Osteoblast (primary cell): ENCODE measurements around the gene BMP2K. TPM values are rescaled to one million over a fixed set of nuclear protein-coding genes. Genes with fewer than 3 reads are reported as not detected.

Experiments
- DNase-seq: peaks from one replicate; pipeline ENCODE4 v3.0.0; 2011; ENCODE audit warnings: low spot score, mixed read lengths; ENCODE audit not compliant: insufficient read length; ENCODE audit errors: missing footprints
- H2AFZ ChIP-seq: 2 replicates; pipeline ENCODE4 v1.6.0; 2011; ENCODE audit warnings: mild to moderate bottlenecking, low read length
- H3K27ac ChIP-seq: 2 replicates; pipeline ENCODE4 v1.5.1; 2011; ENCODE audit warnings: mild to moderate bottlenecking, low read depth, low read length, moderate library complexity
- H3K27me3 ChIP-seq: 2 replicates; pipeline ENCODE4 v1.6.0; 2012; ENCODE audit warnings: mild to moderate bottlenecking, control low read depth, inconsistent platforms, low read length, moderate library complexity; ENCODE audit not compliant: insufficient read depth
- H3K36me3 ChIP-seq: 2 replicates; pipeline ENCODE4 v1.5.1; 2011; ENCODE audit warnings: mild to moderate bottlenecking, low read length, control low read depth, moderate library complexity; ENCODE audit not compliant: insufficient read depth
- H3K4me1 ChIP-seq: 2 replicates; pipeline ENCODE4 v1.5.1; 2011; ENCODE audit warnings: mild to moderate bottlenecking, low read length, control low read depth, moderate library complexity; ENCODE audit not compliant: insufficient read depth
- H3K4me2 ChIP-seq: 2 replicates; pipeline ENCODE4 v1.6.0; 2011; ENCODE audit warnings: mild to moderate bottlenecking, low read length; ENCODE audit not compliant: insufficient read depth
- H3K4me3 ChIP-seq: fragments of 200-600 bp; sonication (generic); 3 replicates; pipeline ENCODE4 v1.5.1; 2012; ENCODE audit warnings: mild to moderate bottlenecking, low read length, inconsistent platforms; ENCODE audit not compliant: insufficient read depth
- H3K79me2 ChIP-seq: 2 replicates; pipeline ENCODE4 v1.6.0; 2012; ENCODE audit warnings: mild to moderate bottlenecking, low read length, control low read depth, inconsistent platforms; ENCODE audit not compliant: insufficient read depth
- H3K9me3 ChIP-seq: 2 replicates; pipeline ENCODE4 v1.5.1; 2011; ENCODE audit warnings: low read depth, low read length, control low read depth
- H4K20me1 ChIP-seq: 2 replicates; pipeline ENCODE4 v1.6.0; 2012; ENCODE audit warnings: mild to moderate bottlenecking, low read length, control low read depth; ENCODE audit not compliant: insufficient read depth
- total RNA-seq: library from RNA; depleted of rRNA; stranded (reverse); fragments of >200 nt; gene quantifications from 2 replicates; pipeline ENCODE4 v1.2.3, GENCODE V29; 2012
- TF ChIP-seq, protein P1 (sequence below): IDR thresholded peaks from 2 replicates; pipeline ENCODE4 v1.5.1; 2011; ENCODE audit warnings: mild to moderate bottlenecking, low read depth, low read length, moderate library complexity; ENCODE audit errors: extremely low read depth

Gene BMP2K
- total RNA-seq, 1 donor: 61.2 TPM

DNA sequence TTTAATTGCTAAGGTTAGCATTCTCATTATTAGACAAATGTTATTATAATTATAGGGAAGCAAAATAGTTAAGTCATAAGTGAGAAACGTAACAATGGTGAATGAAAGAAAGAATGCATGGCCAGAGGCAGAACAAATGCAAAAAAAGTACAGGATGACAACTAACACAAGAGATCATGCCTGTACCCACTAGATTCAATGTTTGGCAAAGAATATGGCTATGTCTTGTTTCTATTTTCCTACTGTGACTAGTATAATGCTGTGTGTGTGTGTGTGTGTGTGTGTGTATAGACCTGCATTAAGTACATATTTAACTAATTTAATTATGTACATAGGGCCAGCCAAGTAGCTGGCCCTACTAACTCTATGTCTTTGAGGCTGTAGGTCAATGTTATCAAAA is 12.9 kb upstream of the BMP2K start:
- H3K27me3 ChIP-seq: no peaks in the 10 kb centered on the region
- DNase-seq: no peak
- no peak overlapping the region for H3K27ac ChIP-seq
- peaks cover 8% of the 10 kb centered on the region for H3K4me1 ChIP-seq
- TF ChIP-seq, protein P1, sequence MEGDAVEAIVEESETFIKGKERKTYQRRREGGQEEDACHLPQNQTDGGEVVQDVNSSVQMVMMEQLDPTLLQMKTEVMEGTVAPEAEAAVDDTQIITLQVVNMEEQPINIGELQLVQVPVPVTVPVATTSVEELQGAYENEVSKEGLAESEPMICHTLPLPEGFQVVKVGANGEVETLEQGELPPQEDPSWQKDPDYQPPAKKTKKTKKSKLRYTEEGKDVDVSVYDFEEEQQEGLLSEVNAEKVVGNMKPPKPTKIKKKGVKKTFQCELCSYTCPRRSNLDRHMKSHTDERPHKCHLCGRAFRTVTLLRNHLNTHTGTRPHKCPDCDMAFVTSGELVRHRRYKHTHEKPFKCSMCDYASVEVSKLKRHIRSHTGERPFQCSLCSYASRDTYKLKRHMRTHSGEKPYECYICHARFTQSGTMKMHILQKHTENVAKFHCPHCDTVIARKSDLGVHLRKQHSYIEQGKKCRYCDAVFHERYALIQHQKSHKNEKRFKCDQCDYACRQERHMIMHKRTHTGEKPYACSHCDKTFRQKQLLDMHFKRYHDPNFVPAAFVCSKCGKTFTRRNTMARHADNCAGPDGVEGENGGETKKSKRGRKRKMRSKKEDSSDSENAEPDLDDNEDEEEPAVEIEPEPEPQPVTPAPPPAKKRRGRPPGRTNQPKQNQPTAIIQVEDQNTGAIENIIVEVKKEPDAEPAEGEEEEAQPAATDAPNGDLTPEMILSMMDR: no peak
- no peak overlapping the region for H3K4me2 ChIP-seq
- no peaks in the 10 kb centered on the region for H4K20me1 ChIP-seq
- no peaks in the 10 kb centered on the region for H3K79me2 ChIP-seq
- H3K36me3 ChIP-seq: no peaks in the 10 kb centered on the region
- H3K9me3 ChIP-seq: no peaks in the 10 kb centered on the region
- H2AFZ ChIP-seq: no peak overlapping the region
- no peak overlapping the region for H3K4me3 ChIP-seq

DNA sequence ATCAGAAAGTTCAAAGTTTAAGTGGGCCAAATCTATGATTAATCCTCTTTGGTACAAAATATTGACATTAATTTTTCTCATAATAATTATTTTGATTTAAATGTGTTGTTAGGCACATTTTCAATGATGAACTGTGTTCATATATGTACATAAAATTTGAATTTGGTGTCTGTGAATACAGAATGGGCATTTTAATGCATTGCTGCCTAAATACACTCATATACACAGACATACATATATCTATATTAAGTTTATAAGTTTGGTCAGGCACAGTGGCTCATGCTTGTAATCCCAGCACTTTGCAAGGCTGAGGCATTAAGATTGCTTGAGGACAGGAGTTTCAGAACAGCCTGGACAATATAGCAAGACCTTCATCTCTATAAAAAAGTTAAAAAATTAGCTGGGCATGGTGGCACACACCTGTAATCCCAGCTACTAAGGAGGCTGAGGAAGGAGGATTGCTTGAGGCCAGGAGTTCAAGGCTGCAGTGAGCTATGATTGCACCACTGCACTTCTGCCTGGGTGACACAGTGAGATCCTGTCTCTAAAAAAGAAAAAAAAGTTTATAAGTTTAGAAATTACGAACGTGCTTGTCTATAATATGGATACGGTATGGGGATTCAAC is 12.3 kb upstream of the BMP2K start:
- no peak for DNase-seq
- Histone ChIP-seq H3K79me2 (no peaks in the 10 kb centered on the region), H3K36me3 (no peaks in the 10 kb centered on the region), H3K4me2 (no peak overlapping the region), H3K27me3 (no peaks in the 10 kb centered on the region), H3K4me1 (peaks cover 8% of the 10 kb centered on the region), H3K4me3 (no peak overlapping the region), H3K9me3 (no peaks in the 10 kb centered on the region), H2AFZ (no peak overlapping the region), H3K27ac (no peak overlapping the region), H4K20me1 (no peaks in the 10 kb centered on the region)
- TF ChIP-seq, protein P1: no peak

GRCh38 chr4:78764498-78764961 is 11.6 kb upstream of the BMP2K start:
- TF ChIP-seq, protein P1: no peak
- H3K27me3 ChIP-seq: no peaks in the 10 kb centered on the region
- no peak overlapping the region for H3K4me3 ChIP-seq
- no peaks in the 10 kb centered on the region for H3K9me3 ChIP-seq
- H3K4me2 ChIP-seq: no peak overlapping the region
- H4K20me1 ChIP-seq: no peaks in the 10 kb centered on the region
- no peaks in the 10 kb centered on the region for H3K79me2 ChIP-seq
- H3K4me1 ChIP-seq: peaks cover 10% of the 10 kb centered on the region
- H2AFZ ChIP-seq: no peak overlapping the region
- H3K27ac ChIP-seq: no peak overlapping the region
- H3K36me3 ChIP-seq: no peaks in the 10 kb centered on the region
- DNase-seq: peak; percentile 27

DNA sequence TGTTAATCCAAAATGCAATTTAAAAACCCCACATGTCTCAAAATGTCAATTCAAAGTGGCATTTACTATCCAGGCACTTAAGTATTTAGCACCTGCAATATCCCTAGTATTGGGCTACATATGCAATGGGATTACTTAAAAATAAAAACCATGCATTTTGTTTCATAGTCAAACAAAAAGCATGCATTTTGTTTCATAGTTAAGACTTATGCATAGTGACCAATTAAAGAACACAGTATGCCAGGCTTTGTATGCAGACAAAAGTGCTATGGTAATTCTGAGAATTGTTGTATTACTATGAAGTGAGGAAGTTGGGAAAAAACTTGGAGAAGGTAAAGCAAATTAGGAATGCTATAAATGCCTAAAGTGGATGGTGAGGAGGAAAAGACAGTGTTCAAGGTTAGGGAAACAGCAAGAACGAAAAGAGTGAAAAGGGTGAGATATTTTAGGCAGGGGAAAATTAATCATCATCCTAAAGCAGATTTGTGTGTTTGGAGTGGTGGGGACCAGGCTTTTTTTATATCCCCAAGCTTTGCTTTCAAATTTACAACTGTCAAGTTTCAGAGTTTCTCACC is 10.6 kb upstream of the BMP2K start:
- Histone ChIP-seq H3K27me3 (no peaks in the 10 kb centered on the region), H3K79me2 (no peaks in the 10 kb centered on the region), H3K4me3 (no peak overlapping the region), H2AFZ (peak overlapping the region; percentile 51), H3K36me3 (no peaks in the 10 kb centered on the region), H3K9me3 (no peaks in the 10 kb centered on the region), H3K4me1 (peaks cover 12% of the 10 kb centered on the region), H3K27ac (no peak overlapping the region), H3K4me2 (no peak overlapping the region), H4K20me1 (no peaks in the 10 kb centered on the region)
- TF ChIP-seq, protein P1: no peak
- DNase-seq: no peak
